Activated CD4-positive, alpha-beta T cell treated with anti-CD3 and anti-CD28 coated beads, Interleukin-2, Interleukin-4, amounts not matched to agents 100 ng/mL and 50 ng/mL, durations not matched to agents 16 hours and 8 hours (primary cell): ENCODE data around the gene MCRIP1.

Experiments used
- DNase-seq: peaks from one replicate; pipeline ENCODE4 v3.0.0-alpha.2; 2020; ENCODE audit warnings: low spot score

MCRIP1 gene

GRCh38 chr17:81819708-81820107, 13.4 kb downstream of the MCRIP1 start:
- DNase-seq: no peak

GRCh38 chr17:81817758-81818147, 15.3 kb downstream of the MCRIP1 start:
- DNase-seq: no peak

GRCh38 chr17:81815646-81815986, 17.5 kb downstream of the MCRIP1 start:
- DNase-seq: no peak

- DNase-seq: no peak
These were observed 18.1 kb downstream of the MCRIP1 start for GRCh38 chr17:81814748-81815645.

- DNase-seq: no peak
These were observed 19.0 kb downstream of the MCRIP1 start for GRCh38 chr17:81813861-81814683.

GRCh38 chr17:81813371-81813684, 19.8 kb downstream of the MCRIP1 start:
- no peak for DNase-seq

- DNase-seq: no peak
These were observed 20.3 kb downstream of the MCRIP1 start for GRCh38 chr17:81812571-81813370.

GRCh38 chr17:81811705-81812570, 21.2 kb downstream of the MCRIP1 start:
- DNase-seq: no peak

GRCh38 chr17:81810892-81811704, 22.0 kb downstream of the MCRIP1 start:
- no peak for DNase-seq

- DNase-seq: no peak
These were observed 22.6 kb downstream of the MCRIP1 start for GRCh38 chr17:81810476-81810875.

- no peak for DNase-seq
These were observed 23.5 kb downstream of the MCRIP1 start for GRCh38 chr17:81809556-81809998.

GRCh38 chr17:81808778-81809555, 24.1 kb downstream of the MCRIP1 start:
- no peak for DNase-seq

GRCh38 chr17:81807839-81808238, 25.3 kb downstream of the MCRIP1 start:
- DNase-seq: no peak

GRCh38 chr17:81807210-81807719, 25.8 kb downstream of the MCRIP1 start:
- no peak for DNase-seq

GRCh38 chr17:81806461-81807209, 26.5 kb downstream of the MCRIP1 start:
- DNase-seq: no peak

GRCh38 chr17:81805707-81806460, 27.2 kb downstream of the MCRIP1 start:
- no peak for DNase-seq

GRCh38 chr17:81804559-81805399, 28.3 kb downstream of the MCRIP1 start:
- DNase-seq: no peak
